GM12892 (cell line): ENCODE measurements around the gene FILIP1.

Experiments used
- DNase-seq: peaks from one replicate; pipeline ENCODE4 v3.0.0; 2011; ENCODE audit not compliant: insufficient read length
- FAIRE-seq: peaks from 2 replicates; lab custom pipeline; 2011; peaks lifted over from hg19 to GRCh38; lab: Jason Lieb, UNC
- POLR2A ChIP-seq: IDR thresholded peaks from 2 replicates; pipeline ENCODE4 v1.6.1; 2011; ENCODE audit warnings: low read depth, low read length, control low read depth
- POLR2AphosphoS5 ChIP-seq: IDR thresholded peaks from 2 replicates; pipeline ENCODE4 v1.6.1; 2011; ENCODE audit warnings: low read depth, low read length, control low read depth
- TAF1 ChIP-seq: IDR thresholded peaks from 2 replicates; pipeline ENCODE4 v1.6.1; 2011; ENCODE audit warnings: low read depth, mild to moderate bottlenecking, control low read depth, low read length, borderline replicate concordance

FILIP1 gene

DNA sequence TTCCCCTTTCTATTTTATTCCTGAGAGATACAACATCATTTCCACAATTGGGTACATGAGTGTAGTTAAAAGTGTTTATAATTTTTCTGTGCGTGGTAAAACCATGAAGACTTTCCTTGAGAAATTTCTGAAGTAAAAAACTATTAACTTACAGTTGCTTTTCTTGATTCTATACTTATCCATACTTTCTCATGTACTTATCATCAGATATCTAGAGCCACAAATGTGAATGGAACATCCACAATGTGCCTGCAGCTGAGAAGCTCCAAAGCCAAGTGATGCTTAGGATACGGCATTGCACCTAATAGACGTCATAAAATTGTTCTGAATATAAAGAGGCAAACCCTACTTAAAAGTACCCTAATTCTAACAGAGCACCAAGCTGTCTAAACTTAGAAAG is 2.9 kb downstream of the FILIP1 start:
- FAIRE-seq, result no peak
- DNase-seq, result no peak
- TF ChIP-seq POLR2A (no peak), TAF1 (no peak), POLR2AphosphoS5 (no peak)

DNA sequence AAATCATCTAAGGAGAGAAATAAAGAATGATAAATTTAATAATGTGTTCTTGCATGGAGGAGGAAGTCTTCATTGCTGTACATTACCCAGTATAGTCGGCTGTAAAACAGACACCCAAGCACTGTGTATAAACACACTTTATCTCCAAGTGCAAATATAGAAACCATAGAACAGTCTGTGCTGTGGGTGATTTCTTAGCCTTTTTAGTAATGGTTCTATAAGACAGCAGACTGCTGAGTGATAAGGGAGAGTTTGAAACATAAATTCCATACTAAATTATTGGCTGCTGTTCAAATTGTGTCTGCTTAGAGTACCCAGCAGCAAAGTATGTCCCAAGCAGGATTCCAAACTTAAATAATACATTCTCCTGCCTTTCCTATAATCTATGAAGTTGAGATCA is 4.6 kb downstream of the FILIP1 start:
- DNase-seq (no peak), FAIRE-seq (no peak)
- TF ChIP-seq TAF1 (no peak), POLR2A (no peak), POLR2AphosphoS5 (no peak)

DNA sequence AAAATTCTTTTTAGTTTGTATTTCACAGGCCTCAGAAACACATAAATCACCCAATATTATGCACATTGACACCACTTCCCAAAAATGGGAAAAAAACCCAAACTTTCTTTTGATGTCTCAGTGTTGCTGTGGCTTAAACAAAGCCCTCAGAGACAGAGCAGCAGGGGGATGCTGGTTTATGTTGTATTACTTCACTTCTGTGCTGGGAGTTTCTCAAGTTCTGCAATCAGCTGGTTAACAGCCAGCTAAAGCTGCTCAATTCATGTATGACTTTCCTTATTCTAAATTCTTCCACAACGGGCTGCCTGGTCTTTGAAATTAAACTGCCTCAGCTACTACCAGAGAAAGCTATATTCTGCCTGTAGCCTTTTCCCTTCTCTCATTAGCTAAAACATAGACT is 5.6 kb downstream of the FILIP1 start:
- no peak for DNase-seq
- no peak for FAIRE-seq
- TF ChIP-seq POLR2AphosphoS5, result no peak
- no peak for TF ChIP-seq POLR2A
- no peak for TF ChIP-seq TAF1

DNA sequence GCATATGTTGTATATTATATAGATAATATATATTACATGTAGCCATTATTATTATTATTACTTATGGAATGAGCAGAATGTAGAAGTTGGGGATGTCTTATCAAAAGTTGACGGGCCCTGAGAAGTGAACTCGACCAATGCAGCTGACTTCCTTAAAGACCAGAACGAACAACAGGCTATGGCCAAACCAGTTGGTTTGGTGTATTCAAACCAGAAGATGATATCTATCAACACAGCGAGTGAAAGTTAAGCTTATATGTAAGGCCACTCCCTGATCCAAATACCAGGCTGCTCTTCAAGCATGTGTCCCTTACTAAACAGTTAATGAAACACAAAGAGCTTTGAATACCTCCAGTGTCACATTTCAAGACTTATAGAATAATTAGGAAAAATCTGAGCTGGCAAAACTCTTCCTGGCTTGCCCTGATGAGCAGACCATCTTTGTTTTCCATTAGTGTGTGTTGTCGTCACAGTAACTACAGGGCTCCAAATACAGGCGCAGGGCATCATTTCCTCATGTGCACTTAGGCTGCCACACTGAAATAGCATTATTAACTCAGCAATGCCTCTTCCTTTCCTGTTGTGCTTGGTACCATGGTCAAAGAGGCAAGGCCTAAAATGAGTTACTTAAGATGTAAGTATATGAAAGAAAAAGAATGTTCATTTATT is 6.6 kb downstream of the FILIP1 start:
- DNase-seq (no peak), FAIRE-seq (no peak)
- no peak for TF ChIP-seq POLR2A
- no peak for TF ChIP-seq TAF1
- no peak for TF ChIP-seq POLR2AphosphoS5

DNA sequence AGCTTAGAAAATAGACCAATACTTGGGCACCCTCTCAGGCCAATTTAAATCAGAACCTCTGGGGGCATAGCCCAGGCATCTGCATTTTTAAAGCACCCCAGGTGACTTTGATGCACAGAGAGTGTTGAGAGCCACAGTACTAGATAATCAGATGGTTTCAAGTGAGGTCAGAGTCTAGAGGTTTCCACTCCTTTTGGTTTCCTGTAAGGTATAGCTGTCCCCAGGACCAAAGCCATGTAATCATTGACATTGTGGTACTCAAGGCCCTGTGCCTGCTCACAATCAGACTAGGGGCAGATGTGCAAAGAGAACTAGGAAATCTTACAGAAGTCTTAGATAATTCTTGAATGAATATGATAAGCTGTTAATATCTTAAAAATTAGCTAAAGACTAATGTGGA is 9.1 kb downstream of the FILIP1 start:
- TF ChIP-seq POLR2AphosphoS5 (no peak), TAF1 (no peak)
- FAIRE-seq (no peak), DNase-seq (no peak)

DNA sequence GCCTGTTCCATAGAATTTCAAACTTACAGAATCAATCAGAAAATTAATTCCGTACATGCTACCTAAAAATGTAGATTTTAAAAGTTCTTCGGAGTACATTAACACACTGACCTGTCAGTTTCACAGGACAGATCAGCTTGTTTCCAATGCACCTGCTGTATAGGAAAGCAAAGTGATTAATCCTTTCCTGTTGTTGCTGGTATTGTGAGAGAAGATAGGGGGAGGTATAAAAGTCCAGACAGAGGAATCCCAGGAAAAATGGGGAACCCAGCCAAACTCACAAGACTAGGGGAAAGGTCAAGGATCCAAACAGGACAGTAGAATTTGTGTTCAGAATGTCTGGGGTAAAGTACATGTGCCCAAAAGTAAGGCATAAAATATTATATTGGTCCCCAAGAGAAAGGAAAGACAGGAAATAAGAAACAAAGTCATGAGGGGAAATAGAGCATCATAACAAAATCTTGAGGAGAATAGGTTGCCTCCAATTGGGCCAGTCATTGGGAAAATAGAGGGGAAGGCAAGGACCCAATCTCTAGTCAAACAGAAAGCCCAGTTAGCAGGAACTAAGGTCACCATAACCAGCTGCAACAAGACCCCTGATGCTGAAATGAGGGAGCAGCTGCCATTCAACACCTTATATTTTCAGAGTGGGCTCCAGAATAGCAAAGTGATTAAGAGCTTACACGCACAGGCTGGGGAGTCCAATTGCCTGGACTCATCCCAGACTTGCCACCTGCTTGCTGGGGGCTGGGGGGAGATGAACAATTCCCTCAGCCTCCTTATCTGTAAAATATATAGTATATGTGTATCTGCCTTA is 10.3 kb downstream of the FILIP1 start:
- DNase-seq (no peak), FAIRE-seq (no peak)
- TF ChIP-seq TAF1, result no peak
- TF ChIP-seq POLR2AphosphoS5, result no peak
- TF ChIP-seq POLR2A, result no peak

DNA sequence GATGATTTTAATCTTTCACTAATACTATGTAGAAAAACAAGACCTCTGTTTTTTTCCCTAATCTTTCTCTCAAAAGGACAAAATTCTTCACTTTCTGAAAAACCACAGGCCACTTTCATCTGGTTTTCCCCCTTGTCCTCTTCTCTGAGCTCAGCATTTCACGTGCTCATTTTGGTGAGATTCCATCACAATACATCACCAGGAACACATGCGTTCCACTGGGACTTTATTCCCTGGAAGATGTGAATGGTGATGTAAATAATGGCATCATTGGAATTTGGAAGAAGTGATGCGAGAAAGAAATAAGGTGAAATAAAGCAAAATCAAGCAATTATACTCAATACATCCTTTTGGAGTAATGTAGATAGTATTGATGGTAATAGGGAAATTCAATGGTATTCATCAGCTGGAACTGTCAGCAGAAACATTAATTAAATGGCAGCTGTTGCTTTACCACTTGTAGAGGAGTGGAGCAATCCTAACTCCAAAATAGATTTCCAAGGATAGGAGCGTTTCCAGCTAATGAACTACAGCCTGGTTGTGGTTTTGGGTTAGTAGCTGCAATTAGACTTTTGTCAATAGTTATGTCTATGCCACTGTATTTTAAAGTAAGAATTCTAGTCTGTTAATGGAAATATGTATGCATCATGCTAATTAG is 11.5 kb downstream of the FILIP1 start:
- DNase-seq, result no peak
- FAIRE-seq, result no peak
- TF ChIP-seq POLR2AphosphoS5 (no peak), POLR2A (no peak), TAF1 (no peak)

DNA sequence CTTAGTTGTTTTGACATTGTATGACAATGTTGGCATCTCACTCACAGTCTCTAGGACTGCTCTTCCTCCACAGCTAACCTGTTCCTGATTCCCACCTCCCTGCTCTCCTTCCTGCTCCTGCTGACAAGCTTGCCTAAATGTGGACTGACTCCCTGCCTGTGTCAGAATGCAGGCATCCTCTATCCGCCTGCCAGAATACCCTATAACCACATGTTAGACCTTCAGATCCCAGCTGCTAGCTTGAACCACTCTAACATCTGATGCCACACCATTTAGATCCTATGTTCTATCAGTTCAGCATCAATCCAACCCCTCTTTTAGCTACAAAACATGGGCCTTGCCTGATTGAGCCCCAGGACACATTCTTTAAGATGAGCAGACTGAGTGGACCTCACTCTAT is 12.2 kb downstream of the FILIP1 start:
- FAIRE-seq (no peak), DNase-seq (no peak)
- TF ChIP-seq POLR2AphosphoS5, result no peak
- no peak for TF ChIP-seq POLR2A
- TF ChIP-seq TAF1, result no peak

DNA sequence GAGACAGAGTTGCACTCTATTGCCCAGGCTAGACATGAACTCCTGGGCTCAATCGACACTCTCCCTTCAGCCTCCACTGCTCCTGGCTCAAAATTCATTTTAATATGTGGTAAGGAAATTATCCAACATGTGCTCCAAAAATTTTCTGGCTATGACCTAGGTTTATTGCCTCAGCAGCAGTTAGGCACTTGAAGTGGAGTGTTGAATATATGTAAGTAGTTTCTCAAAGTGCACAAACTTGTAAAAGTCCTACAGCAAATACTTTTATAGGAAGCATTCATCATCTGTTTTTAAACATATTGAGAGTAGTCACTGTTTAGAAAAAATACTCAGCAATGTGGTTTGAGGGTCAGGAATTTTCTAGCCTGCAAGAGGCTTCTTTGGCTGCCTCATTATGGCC is 13.2 kb downstream of the FILIP1 start:
- no peak for TF ChIP-seq TAF1
- no peak for FAIRE-seq
- DNase-seq, result no peak

DNA sequence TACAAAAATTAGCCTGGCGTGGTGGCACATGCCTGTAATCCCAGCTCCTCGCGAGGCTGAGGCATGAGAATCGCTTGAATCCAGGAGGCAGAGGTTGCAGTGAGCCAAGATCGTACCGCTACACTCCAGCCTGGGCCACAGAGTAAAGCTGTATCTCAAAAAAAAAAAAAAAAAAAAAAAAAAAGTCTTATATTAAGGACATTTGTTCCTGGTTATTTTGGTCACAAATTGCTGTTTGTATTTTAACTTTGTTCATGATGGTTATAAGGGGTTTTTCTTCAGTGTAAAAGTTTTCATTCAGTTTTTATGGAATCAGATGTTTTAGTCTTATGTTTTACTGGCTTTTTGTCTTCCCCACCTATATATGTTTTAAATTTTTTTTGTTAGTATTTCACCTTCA is 13.9 kb downstream of the FILIP1 start:
- DNase-seq, result no peak
- FAIRE-seq, result no peak
- TF ChIP-seq TAF1 (no peak), POLR2A (no peak), POLR2AphosphoS5 (no peak)

DNA sequence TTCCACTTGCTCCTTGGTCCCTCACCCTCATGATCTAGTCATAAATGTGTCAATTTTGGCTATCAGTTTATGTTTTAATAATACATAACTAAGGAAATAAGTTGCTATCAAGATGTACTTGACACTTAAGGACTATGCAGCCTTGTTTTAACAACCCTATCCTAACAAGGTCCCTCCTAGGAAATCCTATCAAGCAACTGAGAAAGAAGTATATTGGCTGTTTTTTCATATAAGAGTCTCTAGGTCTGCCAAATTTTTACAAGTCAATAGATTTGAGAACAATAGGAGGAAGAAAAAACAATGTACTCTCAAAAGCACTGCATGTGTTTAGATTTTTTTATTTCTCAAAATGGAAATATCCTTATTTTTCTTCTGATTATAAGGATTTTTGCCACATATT is 14.7 kb downstream of the FILIP1 start:
- no peak for FAIRE-seq
- TF ChIP-seq POLR2A, result no peak
- TF ChIP-seq POLR2AphosphoS5, result no peak
- TF ChIP-seq TAF1, result no peak

DNA sequence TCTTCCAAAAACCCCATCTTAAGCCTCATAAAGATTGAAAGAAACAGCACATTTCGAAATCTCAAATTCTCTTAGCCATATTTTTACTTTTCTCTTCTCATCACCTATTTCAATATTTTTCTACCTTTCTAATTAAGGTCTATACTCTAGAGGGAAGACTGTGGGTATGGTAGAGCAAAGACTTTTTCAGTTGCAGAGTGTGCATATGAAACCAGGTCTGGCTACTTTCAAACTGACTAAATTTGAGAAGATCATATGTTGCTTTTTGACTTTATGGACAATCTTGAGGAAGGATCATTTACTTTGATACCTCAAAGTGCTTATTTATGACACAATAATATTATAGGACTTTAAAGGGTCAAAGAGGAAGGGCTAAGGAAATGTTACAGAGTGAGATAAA is 20.7 kb downstream of the FILIP1 start:
- TF ChIP-seq POLR2AphosphoS5 (no peak), TAF1 (no peak), POLR2A (no peak)
- DNase-seq (no peak), FAIRE-seq (no peak)

More for the DNA sequence above, 14.7 kb downstream of the FILIP1 start:
- no peak for DNase-seq
